ENCODE results near the gene CYTH3. TPM values are rescaled to one million over a fixed set of nuclear protein-coding genes. Genes with fewer than 3 reads are reported as not detected.
A peak's percentile ranks its signal among the peaks of the same experiment; 100 is the strongest.

CYTH3 gene
- total and polyA plus RNA-seq, 9 of the 15 experiments (the other 6 are each of a cell fraction or from before 2014, with no cell fraction given), result 0.25 to 15.2 (median 11.4) TPM

DNA sequence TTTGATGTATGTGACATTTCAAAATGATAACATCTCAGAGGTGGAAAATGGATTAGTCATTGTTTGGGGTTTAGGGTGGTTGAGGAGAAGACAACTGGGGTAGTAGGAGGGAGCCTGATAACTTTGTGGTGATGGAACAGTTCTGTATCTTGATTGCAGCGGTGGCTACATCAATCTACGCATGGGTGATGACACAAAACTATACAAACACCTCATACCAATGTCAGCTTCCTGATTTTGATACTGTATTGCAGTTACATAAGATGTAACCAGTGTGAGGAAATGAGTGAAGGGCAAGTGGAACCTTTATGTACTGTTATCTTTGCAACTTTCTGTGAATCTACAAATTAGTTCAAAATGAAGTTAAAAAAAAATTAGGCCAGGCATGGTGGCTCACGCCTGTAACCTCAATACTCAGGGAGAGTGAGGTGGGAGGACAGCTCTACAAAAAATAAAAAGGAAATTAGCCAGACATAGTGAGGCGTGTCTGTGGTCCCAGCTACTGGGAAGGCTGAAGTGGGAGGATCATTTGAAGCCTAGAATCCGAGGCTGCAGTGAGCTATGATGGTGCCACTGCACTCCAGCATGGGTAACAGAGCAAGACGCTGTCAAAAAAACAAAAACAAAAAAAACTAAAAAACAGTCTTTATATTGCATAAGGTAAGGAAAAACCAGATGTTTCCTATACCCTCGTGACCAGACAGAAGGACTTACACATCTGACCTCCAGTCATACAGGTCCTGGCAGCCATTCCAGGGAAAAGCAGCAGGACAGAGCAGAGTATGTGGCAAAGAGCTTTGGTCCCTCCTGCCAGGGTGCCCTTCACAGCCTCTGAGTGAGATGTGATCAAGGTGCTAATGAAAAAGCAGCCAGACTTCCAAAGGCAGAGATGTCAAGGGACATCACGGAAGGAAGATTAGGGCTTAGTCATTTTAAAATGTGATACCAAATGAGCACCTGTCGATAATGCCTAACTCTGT lies 50.8 kb downstream of the CYTH3 start (continued):
- TF ChIP-seq SMAD3 (CRISPR knock-in tag; conservative IDR thresholded peaks at IDR 0.05) (peak; percentile 72; the same call in 1 of the 2 replicates), STAT5A (IDR thresholded peaks at IDR 0.05; ENCODE audit: borderline replicate concordance, low read length) (peak; percentile 38; the same call in 1 of the 2 replicates), RBFOX2 (IDR thresholded peaks at IDR 0.05; ENCODE audit: low read depth, low read length) (no peak), MTA1 (IDR thresholded peaks at IDR 0.05; ENCODE audit: borderline replicate concordance) (peak; percentile 65; the same call in 1 of the 2 replicates), FOSL1 (tag; conservative IDR thresholded peaks at IDR 0.05) (peak; percentile 96), ESRRA (IDR thresholded peaks at IDR 0.05; ENCODE audit: borderline replicate concordance, low read depth) (peak; percentile 89; the same call in 1 of the 2 replicates), ZNF316 (IDR thresholded peaks at IDR 0.05) (peak; percentile 39; the same call in 1 of the 2 replicates), ZNF766 (CRISPR knock-in tag; conservative IDR thresholded peaks at IDR 0.05) (peak; percentile 86), MEF2D (tag; conservative IDR thresholded peaks at IDR 0.05; ENCODE audit: low read depth) (peak; percentile 59; the same call in 1 of the 2 replicates), ZNF140 (CRISPR knock-in tag; IDR thresholded peaks at IDR 0.05) (no peak), ZFPM2 (CRISPR knock-in tag; IDR thresholded peaks at IDR 0.05) (no peak), HDAC3 (IDR thresholded peaks at IDR 0.05; ENCODE audit: borderline replicate concordance, partially characterized antibody) (peak; percentile 83), SP1 (CRISPR knock-in tag; IDR thresholded peaks at IDR 0.05) (no peak), ZNF644 (tag; IDR thresholded peaks at IDR 0.05; ENCODE audit: low read depth) (peak; percentile 63; the same call in 1 of the 2 replicates), RAD51 (IDR thresholded peaks at IDR 0.05; ENCODE audit: borderline replicate concordance, low read depth) (no peak), NFE2 (IDR thresholded peaks at IDR 0.05; ENCODE audit: low read depth) (peak; percentile 83), FOXA3 (CRISPR knock-in tag; conservative IDR thresholded peaks at IDR 0.05 in 1 of 2, IDR thresholded peaks at IDR 0.05 in 1 of 2) (peak in 1 of 2 experiments; percentile 68; a peak in 2 of 4 replicates), RNF2 (IDR thresholded peaks at IDR 0.05) (peak; percentile 73; the same call in 1 of the 2 replicates)
- TF ChIP-seq, protein P1, sequence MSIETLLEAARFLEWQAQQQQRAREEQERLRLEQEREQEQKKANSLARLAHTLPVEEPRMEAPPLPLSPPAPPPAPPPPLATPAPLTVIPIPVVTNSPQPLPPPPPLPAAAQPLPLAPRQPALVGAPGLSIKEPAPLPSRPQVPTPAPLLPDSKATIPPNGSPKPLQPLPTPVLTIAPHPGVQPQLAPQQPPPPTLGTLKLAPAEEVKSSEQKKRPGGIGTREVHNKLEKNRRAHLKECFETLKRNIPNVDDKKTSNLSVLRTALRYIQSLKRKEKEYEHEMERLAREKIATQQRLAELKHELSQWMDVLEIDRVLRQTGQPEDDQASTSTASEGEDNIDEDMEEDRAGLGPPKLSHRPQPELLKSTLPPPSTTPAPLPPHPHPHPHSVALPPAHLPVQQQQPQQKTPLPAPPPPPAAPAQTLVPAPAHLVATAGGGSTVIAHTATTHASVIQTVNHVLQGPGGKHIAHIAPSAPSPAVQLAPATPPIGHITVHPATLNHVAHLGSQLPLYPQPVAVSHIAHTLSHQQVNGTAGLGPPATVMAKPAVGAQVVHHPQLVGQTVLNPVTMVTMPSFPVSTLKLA (conservative IDR thresholded peaks at IDR 0.05), result 0 out of 4 replicates have a peak, but pooled peaks of 1 of the 2 experiments have one; percentile 32
- TF ChIP-seq, protein P2, sequence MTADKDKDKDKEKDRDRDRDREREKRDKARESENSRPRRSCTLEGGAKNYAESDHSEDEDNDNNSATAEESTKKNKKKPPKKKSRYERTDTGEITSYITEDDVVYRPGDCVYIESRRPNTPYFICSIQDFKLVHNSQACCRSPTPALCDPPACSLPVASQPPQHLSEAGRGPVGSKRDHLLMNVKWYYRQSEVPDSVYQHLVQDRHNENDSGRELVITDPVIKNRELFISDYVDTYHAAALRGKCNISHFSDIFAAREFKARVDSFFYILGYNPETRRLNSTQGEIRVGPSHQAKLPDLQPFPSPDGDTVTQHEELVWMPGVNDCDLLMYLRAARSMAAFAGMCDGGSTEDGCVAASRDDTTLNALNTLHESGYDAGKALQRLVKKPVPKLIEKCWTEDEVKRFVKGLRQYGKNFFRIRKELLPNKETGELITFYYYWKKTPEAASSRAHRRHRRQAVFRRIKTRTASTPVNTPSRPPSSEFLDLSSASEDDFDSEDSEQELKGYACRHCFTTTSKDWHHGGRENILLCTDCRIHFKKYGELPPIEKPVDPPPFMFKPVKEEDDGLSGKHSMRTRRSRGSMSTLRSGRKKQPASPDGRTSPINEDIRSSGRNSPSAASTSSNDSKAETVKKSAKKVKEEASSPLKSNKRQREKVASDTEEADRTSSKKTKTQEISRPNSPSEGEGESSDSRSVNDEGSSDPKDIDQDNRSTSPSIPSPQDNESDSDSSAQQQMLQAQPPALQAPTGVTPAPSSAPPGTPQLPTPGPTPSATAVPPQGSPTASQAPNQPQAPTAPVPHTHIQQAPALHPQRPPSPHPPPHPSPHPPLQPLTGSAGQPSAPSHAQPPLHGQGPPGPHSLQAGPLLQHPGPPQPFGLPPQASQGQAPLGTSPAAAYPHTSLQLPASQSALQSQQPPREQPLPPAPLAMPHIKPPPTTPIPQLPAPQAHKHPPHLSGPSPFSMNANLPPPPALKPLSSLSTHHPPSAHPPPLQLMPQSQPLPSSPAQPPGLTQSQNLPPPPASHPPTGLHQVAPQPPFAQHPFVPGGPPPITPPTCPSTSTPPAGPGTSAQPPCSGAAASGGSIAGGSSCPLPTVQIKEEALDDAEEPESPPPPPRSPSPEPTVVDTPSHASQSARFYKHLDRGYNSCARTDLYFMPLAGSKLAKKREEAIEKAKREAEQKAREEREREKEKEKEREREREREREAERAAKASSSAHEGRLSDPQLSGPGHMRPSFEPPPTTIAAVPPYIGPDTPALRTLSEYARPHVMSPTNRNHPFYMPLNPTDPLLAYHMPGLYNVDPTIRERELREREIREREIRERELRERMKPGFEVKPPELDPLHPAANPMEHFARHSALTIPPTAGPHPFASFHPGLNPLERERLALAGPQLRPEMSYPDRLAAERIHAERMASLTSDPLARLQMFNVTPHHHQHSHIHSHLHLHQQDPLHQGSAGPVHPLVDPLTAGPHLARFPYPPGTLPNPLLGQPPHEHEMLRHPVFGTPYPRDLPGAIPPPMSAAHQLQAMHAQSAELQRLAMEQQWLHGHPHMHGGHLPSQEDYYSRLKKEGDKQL (CRISPR knock-in tag; IDR thresholded peaks at IDR 0.05; ENCODE audit: borderline replicate concordance), result no peak

Data from K562 (cell line).